CD4-positive, alpha-beta T cell treated with Interleukin-4 for 4 hours (primary cell): Measurements from ENCODE around the gene MBP.

Source experiments
- DNase-seq: peaks from one replicate; pipeline ENCODE4 v3.0.0-alpha.2; 2020

The MBP gene

GRCh38 chr18:77132369-77133050 is at the start of gene MBP:
Gene MBP, minus strand, starts transcription at chr18:77132783. Its CDS starts 27,522 bp downstream, at chr18:77105261.
- peak; percentile 64 for DNase-seq

DNA sequence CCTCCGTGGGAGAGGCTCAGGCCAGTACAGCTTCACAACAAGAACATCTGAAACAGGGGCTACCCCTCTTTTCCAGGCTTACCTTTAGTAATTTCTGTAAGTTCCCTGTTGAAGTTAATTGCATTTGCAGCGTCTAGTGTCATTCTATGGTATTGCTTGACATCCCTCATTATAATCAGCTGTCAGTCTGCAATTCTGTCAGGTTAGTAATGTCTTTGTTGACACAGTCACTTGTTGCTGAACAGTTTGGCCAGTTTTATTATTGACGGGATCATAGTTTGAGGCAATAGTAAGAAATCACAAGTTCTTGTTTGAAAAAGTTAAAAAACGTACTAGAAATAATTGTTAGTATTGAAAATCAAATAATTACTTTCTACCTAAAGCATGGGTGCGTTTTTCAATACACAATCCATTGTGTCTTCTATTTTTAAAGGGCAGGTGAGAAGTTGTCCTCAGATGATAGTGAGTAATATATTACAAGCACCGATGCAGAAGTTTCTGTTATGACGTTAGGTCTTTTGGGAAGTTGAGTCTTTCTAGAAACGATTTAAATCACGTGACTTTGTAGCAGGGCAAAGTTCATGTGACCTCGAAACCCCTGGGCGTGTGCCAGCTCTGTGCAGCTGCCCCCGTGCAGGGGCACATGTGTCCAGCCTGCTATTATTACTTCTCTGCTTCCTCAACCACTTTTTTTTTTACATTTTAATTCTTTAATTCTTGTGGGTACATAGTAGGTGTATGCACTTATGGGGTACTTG is 49.5 kb upstream of the MBP start:
- DNase-seq: no peak

- peak; percentile 17 for DNase-seq
Measured at GRCh38 chr18:77178559-77178958, 46.0 kb upstream of the MBP start.

- no peak for DNase-seq
Measured at GRCh38 chr18:77177009-77177408, 44.4 kb upstream of the MBP start.

GRCh38 chr18:77173275-77174030 is 40.9 kb upstream of the MBP start:
- DNase-seq: no peak

GRCh38 chr18:77170890-77171410 is 38.4 kb upstream of the MBP start:
- no peak for DNase-seq

- no peak for DNase-seq
Measured at GRCh38 chr18:77168811-77169311, 36.3 kb upstream of the MBP start.

- no peak for DNase-seq
Measured at GRCh38 chr18:77167251-77167650, 34.7 kb upstream of the MBP start.

- no peak for DNase-seq
Measured at GRCh38 chr18:77166523-77166922, 33.9 kb upstream of the MBP start.

GRCh38 chr18:77165503-77166188 is 33.1 kb upstream of the MBP start:
- DNase-seq: no peak

GRCh38 chr18:77164763-77165485 is 32.3 kb upstream of the MBP start:
- no peak for DNase-seq

- no peak for DNase-seq
Measured at GRCh38 chr18:77164026-77164425, 31.4 kb upstream of the MBP start.

DNA sequence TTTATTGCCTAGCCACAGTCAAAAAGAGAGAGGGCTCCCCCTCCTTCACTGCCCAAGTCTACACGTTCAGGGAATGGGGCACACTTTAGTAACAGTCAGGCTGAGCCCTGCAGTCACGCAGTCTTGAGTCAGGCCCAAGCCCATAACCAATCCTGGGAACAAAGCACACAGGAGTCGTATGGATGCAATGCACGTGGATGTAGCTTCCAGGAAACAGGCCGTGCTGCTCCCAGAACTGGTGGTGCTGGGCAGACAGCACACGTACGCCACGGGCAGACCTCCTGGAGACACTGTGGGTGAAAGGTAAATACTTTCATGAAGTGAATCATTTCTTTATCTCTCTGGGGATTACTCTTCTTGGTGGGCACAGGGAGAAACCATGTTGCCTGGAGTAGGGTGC is 30.0 kb upstream of the MBP start:
- DNase-seq: no peak

- DNase-seq: no peak
Measured at GRCh38 chr18:77161961-77162360, 29.4 kb upstream of the MBP start.

GRCh38 chr18:77161383-77161782 is 28.8 kb upstream of the MBP start:
- DNase-seq: no peak

DNA sequence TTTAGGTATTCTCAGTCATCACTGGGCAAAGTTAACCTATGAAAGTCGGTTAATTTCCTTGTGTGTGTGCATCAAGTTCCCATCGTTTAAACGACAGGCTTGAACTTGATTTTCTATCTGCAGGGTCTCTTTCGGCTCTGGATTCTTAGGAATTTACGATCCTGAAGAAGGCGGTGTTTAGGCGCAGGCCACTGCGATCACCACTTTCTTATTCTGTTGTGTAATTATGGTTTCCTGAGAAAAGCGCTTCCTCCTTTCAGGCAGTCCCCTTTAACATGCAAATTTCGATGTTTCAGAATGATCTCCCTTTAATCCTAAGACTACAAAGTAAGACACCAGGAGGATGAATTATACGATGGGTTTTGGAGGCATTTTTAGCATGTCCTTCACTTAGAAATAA is 27.9 kb upstream of the MBP start:
- DNase-seq: peak; percentile 6

GRCh38 chr18:77157312-77157711 is 24.7 kb upstream of the MBP start:
- no peak for DNase-seq

DNA sequence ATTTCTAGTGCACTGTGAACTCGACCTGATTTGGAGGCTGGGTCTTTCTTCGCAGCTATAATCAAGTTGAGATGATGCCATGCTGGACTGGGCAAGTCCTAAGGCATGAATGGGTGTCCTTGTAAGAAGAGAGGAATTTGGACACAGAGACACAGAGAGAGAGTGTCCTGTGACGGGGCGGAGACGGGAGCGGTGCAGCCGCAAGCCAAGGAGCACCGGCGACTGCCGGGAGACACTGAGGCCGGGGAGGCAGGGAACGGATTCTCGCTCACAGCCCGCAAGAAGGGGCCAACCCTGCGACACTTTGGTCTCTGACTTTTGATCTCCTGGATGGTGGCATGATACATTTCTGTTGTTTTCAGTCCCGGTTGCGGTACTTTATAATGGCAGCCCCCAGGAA is 22.4 kb upstream of the MBP start:
- no peak for DNase-seq

GRCh38 chr18:77153404-77153803 is 20.8 kb upstream of the MBP start:
- DNase-seq: no peak

DNA sequence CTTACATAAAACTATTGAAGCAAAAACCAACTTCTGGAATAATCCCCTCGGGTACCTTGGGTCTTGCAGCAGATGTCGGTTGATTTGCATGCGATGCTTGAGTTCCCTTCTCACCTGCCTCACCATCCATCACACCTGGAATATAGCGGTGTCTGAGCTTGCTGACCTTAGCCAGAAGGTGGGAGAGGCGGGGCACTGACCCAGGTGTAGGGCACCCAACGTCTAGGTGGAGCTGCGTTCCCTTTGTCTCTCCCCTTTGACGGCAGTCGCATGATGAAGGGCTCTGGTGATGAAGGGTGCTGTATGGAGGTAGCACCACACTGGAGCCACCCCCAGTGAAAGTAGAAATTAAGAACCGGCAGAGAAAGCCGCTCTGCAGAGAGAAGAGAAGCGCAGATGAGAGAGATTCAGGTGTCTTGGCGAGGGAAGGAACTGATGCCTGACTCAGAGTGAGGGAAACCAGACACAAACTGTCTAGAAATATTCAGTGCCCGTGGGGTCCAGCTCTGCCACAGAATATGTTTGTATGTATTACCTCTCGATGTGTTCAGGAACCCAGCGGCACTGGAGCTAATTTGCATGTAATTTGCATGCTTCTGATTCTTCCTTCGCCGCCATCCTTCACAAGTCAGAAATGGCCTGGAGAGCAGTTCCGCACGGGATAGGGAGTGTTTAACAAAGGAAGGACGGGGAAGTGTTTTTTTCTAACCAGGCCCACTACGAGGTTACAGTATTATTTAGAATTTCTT is 19.4 kb upstream of the MBP start:
- DNase-seq: no peak

DNA sequence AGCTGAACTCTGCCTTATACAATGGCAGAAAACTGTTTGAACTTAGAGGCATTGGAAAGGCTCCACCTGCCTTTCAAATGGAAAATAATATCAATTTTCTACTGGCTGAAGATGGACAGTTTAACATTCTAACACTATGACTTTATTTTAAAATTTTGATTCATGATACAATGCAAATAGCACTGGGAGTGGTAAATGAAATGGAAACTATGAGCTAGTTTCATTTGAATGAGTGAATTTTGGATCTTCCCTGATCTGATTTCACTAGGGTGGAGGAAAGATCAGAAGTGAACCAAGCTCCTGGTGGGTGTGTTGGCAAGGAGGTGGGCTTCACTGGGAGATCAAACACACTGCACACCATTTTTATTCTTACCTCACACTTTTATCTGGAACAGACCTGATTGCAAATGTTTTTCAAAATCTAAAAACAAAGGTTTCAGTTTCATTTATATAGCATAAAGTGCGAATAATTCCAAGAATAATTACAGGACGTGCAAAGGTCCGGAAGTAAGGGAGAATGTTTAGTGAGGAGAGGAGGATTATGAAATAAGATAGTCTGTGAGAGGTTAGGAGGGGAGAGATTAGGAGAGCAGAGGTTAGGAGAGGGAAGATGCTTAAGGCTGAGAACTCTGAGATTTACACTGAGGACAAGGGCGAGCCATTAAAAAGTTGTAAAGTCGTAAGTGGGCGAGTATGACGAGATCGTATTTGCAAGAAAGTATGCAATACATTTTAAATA is 18.6 kb upstream of the MBP start:
- DNase-seq: no peak
